IMR-90 (cell line): Measurements from ENCODE around the gene TGM2. TPM values are rescaled to one million over a fixed set of nuclear protein-coding genes. Genes with fewer than 3 reads are reported as not detected.

ENCODE experiments used
- ATAC-seq: fragments of 200-7000 bp; cut with Tn5 transposase; 2 replicates; pipeline ENCODE4 v1.9.1; 2020; ENCODE audit warnings: low read depth, mild to moderate bottlenecking, moderate library complexity
- BruUV-seq: library from RNA; stranded (reverse); fragments of 400-500 nt; replicated peaks from 2 replicates; lab custom pipeline; 2021; lab: Mats Ljungman, UMichigan
- CTCF ChIA-PET: fragments of 300-600 bp; formaldehyde crosslinking; extraction: SDS; loops from one replicate; lab custom pipeline; 2021; ENCODE audit warnings: antibody characterized with exemption; lab: Yijun Ruan, JAX
- POLR2A ChIA-PET: fragments of 300-600 bp; sonication (Branson Sonifier 250); formaldehyde crosslinking; loops from one replicate; lab custom pipeline; 2022; ENCODE audit warnings: antibody characterized with exemption; ENCODE audit not compliant: unreplicated experiment; lab: Charles Lee
- DNase-seq: peaks from one replicate; pipeline ENCODE4 v3.0.0; 2013
- H2AFZ ChIP-seq: replicated peaks from 2 replicates; pipeline ENCODE3; 2013; ENCODE audit warnings: low read length, mild to moderate bottlenecking; ENCODE audit not compliant: poor library complexity
- H2AK5ac ChIP-seq: 2 replicates; pipeline ENCODE4 v1.6.1; 2013; ENCODE audit warnings: low read depth, low read length, inconsistent platforms
- H2AK9ac ChIP-seq: replicated peaks from 2 replicates; pipeline ENCODE3; 2013; ENCODE audit warnings: mild to moderate bottlenecking, low read depth, low read length, moderate library complexity; ENCODE audit not compliant: poor library complexity
- H2BK120ac ChIP-seq: 2 replicates; pipeline ENCODE4 v1.6.1; 2013; ENCODE audit warnings: low read depth, low read length, inconsistent platforms
- H2BK15ac ChIP-seq: 3 replicates; pipeline ENCODE4 v1.6.1; 2013; ENCODE audit warnings: low read depth, low read length, inconsistent platforms
- H2BK20ac ChIP-seq: 2 replicates; pipeline ENCODE4 v1.6.1; 2013; ENCODE audit warnings: low read depth, mild to moderate bottlenecking, inconsistent platforms, low read length, moderate library complexity
- H2BK5ac ChIP-seq: 2 replicates; pipeline ENCODE4 v1.6.1; 2013; ENCODE audit warnings: mild to moderate bottlenecking, low read depth, low read length, inconsistent platforms; ENCODE audit not compliant: poor library complexity, severe bottlenecking
- H3K14ac ChIP-seq: replicated peaks from 2 replicates; pipeline ENCODE4 v1.6.1; 2013; ENCODE audit warnings: low read depth, low read length, inconsistent platforms
- H3K18ac ChIP-seq: 2 replicates; pipeline ENCODE4 v1.6.1; 2013; ENCODE audit warnings: low read depth, low read length, control low read depth
- H3K23ac ChIP-seq: 2 replicates; pipeline ENCODE4 v1.6.1; 2013; ENCODE audit warnings: low read depth, low read length, inconsistent platforms
- H3K27ac ChIP-seq: 2 replicates; pipeline ENCODE4 v1.5.1; 2013; ENCODE audit warnings: mild to moderate bottlenecking, control low read depth, low read length; ENCODE audit not compliant: insufficient read depth
- H3K27me3 ChIP-seq: 2 replicates; pipeline ENCODE4 v1.6.1; 2013; ENCODE audit warnings: low read length; ENCODE audit not compliant: control insufficient read depth, insufficient read depth
- H3K36me3 ChIP-seq: 2 replicates; pipeline ENCODE4 v1.6.1; 2013; ENCODE audit warnings: low read length, mixed read lengths; ENCODE audit not compliant: control insufficient read depth, insufficient read depth
- H3K4ac ChIP-seq: 2 replicates; pipeline ENCODE4 v1.6.1; 2013; ENCODE audit warnings: low read depth, low read length, inconsistent platforms
- H3K4me1 ChIP-seq: 2 replicates; pipeline ENCODE4 v1.6.1; 2013; ENCODE audit warnings: low read length, mixed read lengths; ENCODE audit not compliant: control insufficient read depth, insufficient read depth
- H3K4me2 ChIP-seq: 2 replicates; pipeline ENCODE4 v1.6.1; 2013; ENCODE audit warnings: low read depth, mild to moderate bottlenecking, control low read depth, low read length, moderate library complexity
- H3K4me3 ChIP-seq: 2 replicates; pipeline ENCODE4 v1.5.1; 2013; ENCODE audit warnings: low read depth, mild to moderate bottlenecking, control low read depth, low read length, moderate library complexity; ENCODE audit not compliant: insufficient read depth
- H3K56ac ChIP-seq: 2 replicates; pipeline ENCODE4 v1.6.1; 2013; ENCODE audit warnings: low read length, inconsistent platforms; ENCODE audit not compliant: insufficient read depth; ENCODE audit errors: extremely low read depth
- H3K79me1 ChIP-seq, 2 experiments: 2 replicates each; pipeline ENCODE4 v1.6.1; 2013; ENCODE audit warnings: low read length in 2 of 2, inconsistent platforms in 1 of 2, low read depth in 1 of 2
- H3K9ac ChIP-seq: 2 replicates; pipeline ENCODE4 v1.6.1; 2013; ENCODE audit warnings: low read depth, low read length, control low read depth
- H3K9me1 ChIP-seq: 2 replicates; pipeline ENCODE4 v1.6.1; 2013; ENCODE audit warnings: low read length, inconsistent platforms; ENCODE audit not compliant: insufficient read depth
- H3K9me3 ChIP-seq: 2 replicates; pipeline ENCODE4 v1.6.1; 2013; ENCODE audit warnings: low read length; ENCODE audit not compliant: control insufficient read depth, insufficient read depth
- H4K20me1 ChIP-seq: 2 replicates; pipeline ENCODE4 v1.6.1; 2013; ENCODE audit warnings: low read length, inconsistent platforms; ENCODE audit not compliant: insufficient read depth
- H4K5ac ChIP-seq: 2 replicates; pipeline ENCODE4 v1.6.1; 2013; ENCODE audit warnings: mild to moderate bottlenecking, low read depth, low read length, control low read depth
- H4K8ac ChIP-seq, 2 experiments: 2 replicates each; pipeline ENCODE4 v1.6.1; 2013; ENCODE audit warnings: low read depth in 2 of 2, low read length in 2 of 2, control low read depth in 1 of 2, inconsistent platforms in 1 of 2
- H4K91ac ChIP-seq: 2 replicates; pipeline ENCODE4 v1.6.1; 2013; ENCODE audit warnings: low read depth, low read length, inconsistent platforms; ENCODE audit not compliant: insufficient read depth
- CEBPB ChIP-seq: IDR thresholded peaks from 2 replicates; pipeline ENCODE4 v1.6.1; 2012; ENCODE audit warnings: low read depth, low read length, improper control_type of control experiment
- CHD1 ChIP-seq: IDR thresholded peaks from 2 replicates; pipeline ENCODE4 v1.6.1; 2012; ENCODE audit warnings: low read depth, low read length, improper control_type of control experiment
- FOS ChIP-seq: fragments of 150-350 bp; IDR thresholded peaks from 2 replicates; pipeline ENCODE4 v1.6.1; 2016; ENCODE audit warnings: low read depth, low read length
- MAZ ChIP-seq: IDR thresholded peaks from 2 replicates; pipeline ENCODE4 v1.6.1; 2012; ENCODE audit warnings: low read depth, mild to moderate bottlenecking, low read length, improper control_type of control experiment, moderate library complexity, borderline replicate concordance
- MXI1 ChIP-seq: IDR thresholded peaks from 2 replicates; pipeline ENCODE4 v1.6.1; 2012; ENCODE audit warnings: low read depth, mild to moderate bottlenecking, low read length, moderate library complexity, borderline replicate concordance
- RAD21 ChIP-seq: IDR thresholded peaks from 2 replicates; pipeline ENCODE4 v1.6.1; 2012; ENCODE audit warnings: low read length, improper control_type of control experiment
- RCOR1 ChIP-seq: IDR thresholded peaks from 2 replicates; pipeline ENCODE4 v1.6.1; 2012; ENCODE audit warnings: mild to moderate bottlenecking, low read length, improper control_type of control experiment; ENCODE audit not compliant: insufficient replicate concordance
- SMC3 ChIP-seq: fragments of 150-350 bp; IDR thresholded peaks from 2 replicates; pipeline ENCODE4 v1.6.1; 2016; ENCODE audit warnings: low read depth, mild to moderate bottlenecking, antibody characterized with exemption, low read length, moderate library complexity
- WGBS, 2 experiments: methylation state at CpG; one replicate each; pipeline versions ENCODE4 v1.1.5 to v1.1.7; 2013; ENCODE audit warnings: missing lambda C conversion rate in 2 of 2; ENCODE audit not compliant: insufficient read length in 1 of 2; ENCODE audit errors: extremely low coverage in 2 of 2; 5-methylcytosine and 5-hydroxymethylcytosine counted together
- dilution Hi-C: fragments of 300-500 bp; cut with HindIII; formaldehyde crosslinking; loops from one replicate; pipeline ENCODE4 v1.14.3; 2018; ENCODE audit warnings: low sequenced_read_pairs; ENCODE audit not compliant: unreplicated experiment
- in situ Hi-C: fragments of 300-500 bp; cut with MboI; formaldehyde crosslinking; loops from 3 replicates; pipeline ENCODE4 v1.14.3; 2019; ENCODE audit warnings: low sequenced_read_pairs, inconsistent platforms, mixed read lengths
- intact Hi-C: fragments of 100-400 bp; cut with micrococcal nuclease; formaldehyde crosslinking; loops from 2 replicates; pipeline ENCODE4 v1.10.0; 2022
- polyA plus RNA-seq, 3 experiments: library from polyadenylated mRNA; depleted of rRNA; stranded (reverse); fragments of >200 nt; gene quantifications; 2 replicates each; pipeline ENCODE4 v1.2.3, GENCODE V29; 2012; ENCODE audit warnings: low replicate concordance in 1 of 3
- total RNA-seq: library from RNA; depleted of rRNA; stranded (reverse); fragments of >200 nt; gene quantifications from 2 replicates; pipeline ENCODE4 v1.2.3, GENCODE V29; 2012

Gene TGM2
- total and polyA plus RNA-seq, 2 of the 4 experiments (the other 2 are of a cell fraction): 239 to 268 TPM

DNA sequence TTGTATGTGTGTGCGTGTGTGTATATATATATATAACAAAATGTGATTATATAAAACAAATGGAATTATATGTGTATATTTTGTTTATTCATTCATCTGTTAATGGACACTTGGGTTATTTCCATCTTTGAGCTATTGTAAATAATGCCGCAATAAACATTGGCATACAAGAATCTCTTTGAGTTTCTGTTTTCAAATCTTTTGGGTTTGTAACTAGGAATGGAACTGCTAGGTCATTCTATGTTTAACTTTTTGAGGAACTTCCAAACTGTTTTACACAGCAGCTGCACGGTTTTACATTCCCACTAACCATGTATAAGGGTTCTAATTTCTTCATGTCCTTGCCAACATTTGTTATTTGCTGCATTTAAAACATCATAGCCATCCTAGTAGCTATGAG, 39.9 kb upstream of the TGM2 start:
- peak overlapping the region; percentile 82 for H2BK5ac ChIP-seq
- H3K4me1 ChIP-seq: peaks cover 12% of the 10 kb centered on the region
- DNase-seq (peak; percentile 66), ATAC-seq (peak; percentile 50)
- H3K9me3 ChIP-seq: no peaks in the 10 kb centered on the region
- in situ Hi-C loops (no loop called here), intact Hi-C loops (no loop called here), dilution Hi-C loops (no loop called here)
- no CpG with 5 or more reads among the region's 3 CpGs for WGBS, 2 experiments
- ChIA-PET CTCF (interaction anchor here (1.2 kb wide), 1 partner anchor 41 kb away, joined by 3 read pairs; no protein-coding TSS in a partner anchor), POLR2A (no interaction called here)
- H3K14ac ChIP-seq: no peak overlapping the region
- no peak overlapping the region for H2AK9ac ChIP-seq
- no peak overlapping the region for H2BK15ac ChIP-seq
- H3K18ac ChIP-seq: peak overlapping the region; percentile 87
- no peak overlapping the region for H4K5ac ChIP-seq
- H4K8ac ChIP-seq: peak overlapping the region in 1 of 2 experiments; percentile 2; a peak in 1 of 4 replicates
- H3K9me1 ChIP-seq: peaks cover 20% of the 10 kb centered on the region
- no peak overlapping the region for H3K4ac ChIP-seq
- no peak overlapping the region for H3K23ac ChIP-seq
- H3K9ac ChIP-seq: no peak overlapping the region
- TF ChIP-seq CEBPB (no peak), RAD21 (no peak), SMC3 (no peak), RCOR1 (no peak), MXI1 (no peak), FOS (no peak), MAZ (no peak), CHD1 (no peak)
- no peaks in the 10 kb centered on the region for H3K27me3 ChIP-seq
- no peak overlapping the region for H2BK120ac ChIP-seq
- H3K27ac ChIP-seq: peak overlapping the region; percentile 44; the same call in 1 of the 2 replicates
- no peak overlapping the region for H3K4me3 ChIP-seq
- no peak overlapping the region for H2BK20ac ChIP-seq
- H3K36me3 ChIP-seq: no peaks in the 10 kb centered on the region
- H4K20me1 ChIP-seq: no peaks in the 10 kb centered on the region
- H3K56ac ChIP-seq: no peak overlapping the region
- no peak overlapping the region for H2AFZ ChIP-seq
- H3K79me1 ChIP-seq: no peaks in the 10 kb centered on the region
- no peak overlapping the region for H2AK5ac ChIP-seq
- H3K4me2 ChIP-seq: peak overlapping the region; percentile 52; the same call in 1 of the 2 replicates
- BruUV-seq: no TSS peak
- no peak overlapping the region for H4K91ac ChIP-seq
